Neutrophil (primary cell): ENCODE measurements around the gene ARHGAP5.

Experiments used
- H3K27ac ChIP-seq: fragments of 200-600 bp; sonication (generic); 2 replicates; pipeline ENCODE4 v1.5.1; 2016; ENCODE audit warnings: mild to moderate bottlenecking, moderate library complexity
- H3K27me3 ChIP-seq: fragments of 200-600 bp; sonication (generic); 2 replicates; pipeline ENCODE4 v1.6.0; 2016; ENCODE audit warnings: mild to moderate bottlenecking
- H3K36me3 ChIP-seq: fragments of 200-600 bp; sonication (generic); 2 replicates; pipeline ENCODE4 v1.5.1; 2017
- H3K4me1 ChIP-seq, 2 experiments: fragments of 200-600 bp in 1 of 2; sonication (generic) in 1 of 2; 1 replicate in 1 of 2; 2 replicates in 1 of 2; pipeline versions ENCODE4 v1.5.1 to v1.6.1; 2013 to 2016; ENCODE audit warnings: low read depth in 1 of 2, low read length in 1 of 2, mild to moderate bottlenecking in 1 of 2, moderate library complexity in 1 of 2; ENCODE audit not compliant: control insufficient read depth in 1 of 2, insufficient read depth in 1 of 2
- H3K4me3 ChIP-seq, 2 experiments: fragments of 200-600 bp in 1 of 2; sonication (generic) in 1 of 2; 1 replicate in 1 of 2; 2 replicates in 1 of 2; pipeline ENCODE4 v1.5.1; 2013 to 2016; ENCODE audit warnings: low read depth in 1 of 2, low read length in 1 of 2, mild to moderate bottlenecking in 1 of 2, moderate library complexity in 1 of 2
- H3K9me3 ChIP-seq: fragments of 200-600 bp; sonication (generic); 2 replicates; pipeline ENCODE4 v1.5.1; 2016
- CTCF ChIP-seq: fragments of 200-600 bp; sonication (generic); IDR thresholded peaks from 2 replicates; pipeline ENCODE4 v1.5.1; 2016; ENCODE audit warnings: antibody characterized with exemption

Gene ARHGAP5

GRCh38 chr14:32167907-32168306 lies 90.8 kb downstream of the ARHGAP5 start:
- Histone ChIP-seq H3K27ac (no peak overlapping the region), H3K27me3 (no peaks in the 10 kb centered on the region), H3K4me1 (peaks cover 0 to 3% of the 10 kb centered on the region in 2 experiments), H3K9me3 (no peaks in the 10 kb centered on the region), H3K36me3 (no peaks in the 10 kb centered on the region), H3K4me3 (no peak overlapping the region)
- no peak for TF ChIP-seq CTCF

GRCh38 chr14:32169191-32169590 lies 92.1 kb downstream of the ARHGAP5 start:
- Histone ChIP-seq H3K4me1 (peaks cover 0 to 3% of the 10 kb centered on the region in 2 experiments), H3K27ac (no peak overlapping the region), H3K4me3 (no peak overlapping the region), H3K36me3 (no peaks in the 10 kb centered on the region), H3K27me3 (no peaks in the 10 kb centered on the region), H3K9me3 (no peaks in the 10 kb centered on the region)
- TF ChIP-seq CTCF: no peak

GRCh38 chr14:32171469-32171868 lies 94.4 kb downstream of the ARHGAP5 start:
- H3K27me3 ChIP-seq: no peaks in the 10 kb centered on the region

GRCh38 chr14:32183151-32184058 lies 106.3 kb downstream of the ARHGAP5 start:
- Histone ChIP-seq H3K27me3 (no peaks in the 10 kb centered on the region), H3K36me3 (no peaks in the 10 kb centered on the region), H3K4me3 (no peak overlapping the region), H3K9me3 (no peaks in the 10 kb centered on the region), H3K27ac (no peak overlapping the region), H3K4me1 (no peaks in the 10 kb centered on the region)
- TF ChIP-seq CTCF: no peak

More at GRCh38 chr14:32171469-32171868, 94.4 kb downstream of the ARHGAP5 start:
- no peaks in the 10 kb centered on the region for H3K36me3 ChIP-seq
- no peaks in the 10 kb centered on the region for H3K9me3 ChIP-seq
- no peak overlapping the region for H3K27ac ChIP-seq
- peaks cover 0 to 3% of the 10 kb centered on the region in 2 experiments for H3K4me1 ChIP-seq
- H3K4me3 ChIP-seq: no peak overlapping the region
- no peak for TF ChIP-seq CTCF

GRCh38 chr14:32185097-32185496 lies 108.0 kb downstream of the ARHGAP5 start:
- Histone ChIP-seq H3K27ac (no peak overlapping the region), H3K36me3 (no peaks in the 10 kb centered on the region), H3K27me3 (no peaks in the 10 kb centered on the region), H3K4me3 (no peak overlapping the region), H3K4me1 (no peaks in the 10 kb centered on the region), H3K9me3 (no peaks in the 10 kb centered on the region)
- TF ChIP-seq CTCF: no peak
